HepG2 (cell line): ENCODE results near the gene THRAP3. TPM values are rescaled to one million over a fixed set of nuclear protein-coding genes. Genes with fewer than 3 reads are reported as not detected.

Source experiments
- ATAC-seq: fragments of 200-7000 bp; cut with Tn5 transposase; 3 replicates; pipeline ENCODE4 v1.9.1; 2020; ENCODE audit warnings: mild to moderate bottlenecking, moderate library complexity
- BruUV-seq: library from RNA; stranded (reverse); fragments of 400-500 nt; replicated peaks from 2 replicates; lab custom pipeline; 2021; lab: Mats Ljungman, UMichigan
- CTCF ChIA-PET: fragments of 300-600 bp; formaldehyde crosslinking; extraction: SDS; loops from one replicate; lab custom pipeline; 2021; ENCODE audit warnings: low total read pairs, inconsistent platforms, low intra/inter-chr PET ratio; lab: Yijun Ruan, JAX
- POLR2A ChIA-PET: fragments of 350-600 bp; sonication (Branson Sonifier 250); formaldehyde crosslinking; loops from one replicate; lab custom pipeline; 2020; ENCODE audit warnings: antibody characterized with exemption, inconsistent platforms; lab: Yijun Ruan, JAX
- DNase-seq: peaks from one replicate; pipeline ENCODE4 v3.0.0-alpha.2; 2015; ENCODE audit warnings: low spot score
- FAIRE-seq: peaks from 3 replicates; lab custom pipeline; 2011; peaks lifted over from hg19 to GRCh38; lab: Jason Lieb, UNC
- H2AFZ ChIP-seq: one replicate; pipeline ENCODE4 v1.6.1; 2011; ENCODE audit warnings: low read length, inconsistent platforms
- H3K27ac ChIP-seq: fragments of 300-600 bp; 3 replicates; pipeline ENCODE4 v1.8.0; 2011; ENCODE audit warnings: mixed run types, mild to moderate bottlenecking, mixed read lengths, low read length, inconsistent platforms; ENCODE audit not compliant: insufficient read depth; ENCODE audit errors: extremely low read length
- H3K27me3 ChIP-seq, 2 experiments: fragments of 200-600 bp in 1 of 2; 2 replicates in 1 of 2; 3 replicates in 1 of 2; pipeline versions ENCODE4 v1.6.0 to v1.8.0; 2011; ENCODE audit warnings: low read length in 2 of 2, mild to moderate bottlenecking in 2 of 2, moderate library complexity in 2 of 2, inconsistent platforms in 1 of 2; ENCODE audit not compliant: insufficient read depth in 2 of 2, control insufficient read depth in 1 of 2
- H3K36me3 ChIP-seq, 2 experiments: fragments of 200-600 bp in 1 of 2; replicated peaks in 1 of 2; 2 replicates in 1 of 2; 3 replicates in 1 of 2; pipeline versions ENCODE4 v1.5.1 to v1.8.0; 2011; ENCODE audit warnings: low read length in 2 of 2, inconsistent platforms in 1 of 2; ENCODE audit not compliant: insufficient read depth in 2 of 2, control insufficient read depth in 1 of 2
- H3K4me1 ChIP-seq: 2 replicates; pipeline ENCODE4 v1.5.1; 2012; ENCODE audit warnings: low read length, inconsistent platforms; ENCODE audit not compliant: insufficient read depth
- H3K4me2 ChIP-seq: 2 replicates; pipeline ENCODE4 v1.6.0; 2011; ENCODE audit warnings: low read depth, low read length, inconsistent platforms
- H3K4me3 ChIP-seq, 3 experiments: fragments of 200-600 bp in 1 of 3; sonication (generic), shearing (Covaris generic) in 1 of 3; replicated peaks in 1 of 3; 2 replicates each; pipeline ENCODE4 v1.5.1; 2011 to 2016; ENCODE audit warnings: low read length in 3 of 3, inconsistent platforms in 2 of 3, low read depth in 2 of 3, mild to moderate bottlenecking in 2 of 3, control low read depth in 1 of 3, mixed read lengths in 1 of 3; ENCODE audit not compliant: insufficient read depth in 1 of 3
- H3K79me2 ChIP-seq: one replicate; pipeline ENCODE4 v1.6.1; 2011; ENCODE audit warnings: low read length, inconsistent platforms; ENCODE audit not compliant: insufficient read depth
- H3K9ac ChIP-seq: 2 replicates; pipeline ENCODE4 v1.6.0; 2011; ENCODE audit warnings: mild to moderate bottlenecking, low read depth, low read length, inconsistent platforms; ENCODE audit not compliant: insufficient read depth
- H3K9me3 ChIP-seq: 2 replicates; pipeline ENCODE4 v1.5.1; 2012; ENCODE audit warnings: mild to moderate bottlenecking, low read length
- H4K20me1 ChIP-seq: 2 replicates; pipeline ENCODE4 v1.6.0; 2011; ENCODE audit warnings: inconsistent platforms, mild to moderate bottlenecking, low read length, moderate library complexity; ENCODE audit not compliant: insufficient read depth
- CEBPB ChIP-seq: IDR thresholded peaks from 2 replicates; pipeline ENCODE4 v1.6.1; 2011; ENCODE audit warnings: low read depth, low read length, improper control_type of control experiment, borderline replicate concordance
- FOXA3 ChIP-seq: IDR thresholded peaks from 2 replicates; pipeline ENCODE4 v1.6.1; 2016; ENCODE audit warnings: missing genetic modification reagents, missing compliant biosample characterization
- GATAD2A ChIP-seq: IDR thresholded peaks from 2 replicates; pipeline ENCODE4 v1.6.1; 2016
- NFKB2 ChIP-seq: sonication (generic); formaldehyde crosslinking; IDR thresholded peaks from 2 replicates; pipeline ENCODE4 v1.4.0; 2020; ENCODE audit warnings: missing genetic modification reagents, borderline replicate concordance
- NONO ChIP-seq, 2 experiments: fragments of 450-650 bp in 1 of 2; sonication (generic) in 1 of 2; formaldehyde crosslinking in 1 of 2; IDR thresholded peaks in 1 of 2; conservative IDR thresholded peaks in 1 of 2; 2 replicates each; pipeline versions ENCODE4 v1.6.1 to v1.8.0; 2017 to 2022; ENCODE audit warnings: mild to moderate bottlenecking in 1 of 2, missing genetic modification reagents in 1 of 2, moderate library complexity in 1 of 2
- SOX13 ChIP-seq, 3 experiments: fragments of 450-650 bp in 1 of 3; sonication (generic) in 1 of 3; formaldehyde crosslinking in 1 of 3; IDR thresholded peaks in 2 of 3; conservative IDR thresholded peaks in 1 of 3; 2 replicates each; pipeline versions ENCODE4 v1.5.0 to v1.6.1; 2016 to 2020; ENCODE audit warnings: antibody characterized with exemption in 1 of 3, mild to moderate bottlenecking in 1 of 3, missing compliant biosample characterization in 1 of 3, missing genetic modification reagents in 1 of 3, moderate library complexity in 1 of 3
- ZFP90 ChIP-seq: sonication (generic); formaldehyde crosslinking; IDR thresholded peaks from 2 replicates; pipeline ENCODE4 v1.8.0; 2022; ENCODE audit warnings: missing genetic modification reagents, mild to moderate bottlenecking, inconsistent platforms, borderline replicate concordance
- ZNF414 ChIP-seq: sonication (generic); formaldehyde crosslinking; IDR thresholded peaks from 2 replicates; pipeline ENCODE4 v1.5.0; 2020; ENCODE audit warnings: missing genetic modification reagents
- ZNF691 ChIP-seq: sonication (generic); formaldehyde crosslinking; IDR thresholded peaks from 2 replicates; pipeline ENCODE4 v1.4.0; 2020; ENCODE audit warnings: missing genetic modification reagents, low read depth, mild to moderate bottlenecking, borderline replicate concordance
- ZNF710 ChIP-seq: sonication (generic); formaldehyde crosslinking; IDR thresholded peaks from 2 replicates; pipeline ENCODE4 v1.5.0; 2020; ENCODE audit warnings: mild to moderate bottlenecking, missing genetic modification reagents, borderline replicate concordance
- WGBS: methylation state at CpG from one replicate; pipeline ENCODE4 v1.1.6; 2017; ENCODE audit warnings: low lambda C conversion rate; 5-methylcytosine and 5-hydroxymethylcytosine counted together
- in situ Hi-C: cut with HindIII; loops from 2 replicates; pipeline ENCODE4 v1.10.0; 2017; ENCODE audit warnings: low pct_unique_long_range_greater_than_20kb; ENCODE audit not compliant: extremely low pct_ligation_motif_present
- intact Hi-C: fragments of 100-400 bp; cut with micrococcal nuclease; formaldehyde crosslinking; loops from one replicate; pipeline ENCODE4 v1.10.0; 2022; ENCODE audit not compliant: unreplicated experiment
- polyA plus RNA-seq, 8 experiments: library from polyadenylated mRNA; depleted of rRNA in 3 of 8; stranded (reverse) in 7 of 8; unstranded in 1 of 8; fragments of >200 nt; fragmentation: Illumina TruSeq in 4 of 8; extraction: Trizol in 4 of 8; gene quantifications; 2 replicates each; pipeline versions ENCODE4 v1.2.1 to v1.2.3, GENCODE V29; 2011 to 2016; ENCODE audit warnings: low read depth in 4 of 8, missing spikeins in 1 of 8, mixed read lengths in 1 of 8; ENCODE audit not compliant: insufficient read depth in 1 of 8
- total RNA-seq, 5 experiments: library from RNA; depleted of rRNA; stranded (reverse); fragments of >200 nt; fragmentation: Illumina TruSeq; extraction: Trizol; gene quantifications; 2 replicates each; pipeline ENCODE4 v1.2.3, GENCODE V29; 2016; ENCODE audit warnings: low read depth in 1 of 5
- TF ChIP-seq, protein P1 (sequence below): IDR thresholded peaks from 2 replicates; pipeline ENCODE4 v1.4.0; 2020; ENCODE audit warnings: mild to moderate bottlenecking, missing genetic modification reagents
- TF ChIP-seq, protein P2 (sequence below): sonication (generic); formaldehyde crosslinking; IDR thresholded peaks from 2 replicates; pipeline ENCODE4 v1.5.0; 2020; ENCODE audit warnings: mild to moderate bottlenecking, missing genetic modification reagents

Gene THRAP3
- total and polyA plus RNA-seq, 2 of the 13 experiments (the other 11 are each of a cell fraction or from before 2014, with no cell fraction given) = 45.0 to 92.6 TPM

DNA sequence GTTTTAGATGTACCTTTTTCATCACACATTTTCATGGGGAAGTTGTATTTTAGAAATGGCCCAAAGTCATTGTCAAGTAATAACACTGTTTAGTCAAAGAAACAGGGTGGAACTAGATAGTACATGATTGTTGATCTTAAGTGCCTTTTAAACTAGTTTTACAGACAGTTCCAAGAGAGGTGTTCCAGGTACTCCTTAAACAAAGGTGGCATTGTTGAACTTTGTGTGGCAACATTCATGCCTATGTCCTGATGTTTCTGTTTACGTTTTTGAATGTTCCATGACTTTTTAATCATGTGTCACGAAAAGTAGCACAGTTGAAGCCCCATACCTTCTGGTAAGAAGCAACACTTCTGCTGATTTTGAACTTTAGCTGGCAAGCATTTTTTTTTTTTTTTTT, 72.8 kb downstream of the THRAP3 start:
- DNase-seq (peak; percentile 58), ATAC-seq (no peak), FAIRE-seq (no peak)
- H3K4me1 ChIP-seq = peaks cover 17% of the 10 kb centered on the region
- in situ Hi-C loops = no loop called here
- no peak overlapping the region for H3K9ac ChIP-seq
- H3K36me3 ChIP-seq = peaks cover 28 to 79% of the 10 kb centered on the region in 2 experiments
- H3K27ac ChIP-seq = no peak overlapping the region
- ChIA-PET CTCF (no interaction called here), POLR2A (no interaction called here)
- no peaks in the 10 kb centered on the region for H3K27me3 ChIP-seq
- H2AFZ ChIP-seq = no peak overlapping the region
- WGBS = 76% methylated on average over 2 of the region's 2 CpGs
- intact Hi-C loops = no loop called here
- no peaks in the 10 kb centered on the region for H3K79me2 ChIP-seq
- H4K20me1 ChIP-seq = no peaks in the 10 kb centered on the region; the same call in 1 of the 2 replicates
- H3K9me3 ChIP-seq = no peaks in the 10 kb centered on the region
- BruUV-seq = no TSS peak
- no peak overlapping the region for H3K4me2 ChIP-seq
- no peak overlapping the region for H3K4me3 ChIP-seq
- TF ChIP-seq GATAD2A (CRISPR knock-in tag) (peak; percentile 45), SOX13 (IDR thresholded peaks at IDR 0.05) (no peak), SOX13 (CRISPR knock-in tag; conservative IDR thresholded peaks at IDR 0.05 in 1 of 2, IDR thresholded peaks at IDR 0.05 in 1 of 2) (peak in 1 of 2 experiments; percentile 46; a peak in 1 of 4 replicates), ZNF691 (CRISPR knock-in tag) (no peak), NONO (IDR thresholded peaks at IDR 0.05) (no peak), NONO (CRISPR knock-in tag; conservative IDR thresholded peaks at IDR 0.05) (no peak), NFKB2 (no peak), ZNF710 (CRISPR knock-in tag) (no peak), CEBPB (peak; percentile 30; the same call in 1 of the 2 replicates), ZFP90 (no peak), ZNF414 (no peak), FOXA3 (CRISPR knock-in tag) (0 out of 2 replicates have a peak, but pooled peaks have one; percentile 22)
- TF ChIP-seq, protein P1, sequence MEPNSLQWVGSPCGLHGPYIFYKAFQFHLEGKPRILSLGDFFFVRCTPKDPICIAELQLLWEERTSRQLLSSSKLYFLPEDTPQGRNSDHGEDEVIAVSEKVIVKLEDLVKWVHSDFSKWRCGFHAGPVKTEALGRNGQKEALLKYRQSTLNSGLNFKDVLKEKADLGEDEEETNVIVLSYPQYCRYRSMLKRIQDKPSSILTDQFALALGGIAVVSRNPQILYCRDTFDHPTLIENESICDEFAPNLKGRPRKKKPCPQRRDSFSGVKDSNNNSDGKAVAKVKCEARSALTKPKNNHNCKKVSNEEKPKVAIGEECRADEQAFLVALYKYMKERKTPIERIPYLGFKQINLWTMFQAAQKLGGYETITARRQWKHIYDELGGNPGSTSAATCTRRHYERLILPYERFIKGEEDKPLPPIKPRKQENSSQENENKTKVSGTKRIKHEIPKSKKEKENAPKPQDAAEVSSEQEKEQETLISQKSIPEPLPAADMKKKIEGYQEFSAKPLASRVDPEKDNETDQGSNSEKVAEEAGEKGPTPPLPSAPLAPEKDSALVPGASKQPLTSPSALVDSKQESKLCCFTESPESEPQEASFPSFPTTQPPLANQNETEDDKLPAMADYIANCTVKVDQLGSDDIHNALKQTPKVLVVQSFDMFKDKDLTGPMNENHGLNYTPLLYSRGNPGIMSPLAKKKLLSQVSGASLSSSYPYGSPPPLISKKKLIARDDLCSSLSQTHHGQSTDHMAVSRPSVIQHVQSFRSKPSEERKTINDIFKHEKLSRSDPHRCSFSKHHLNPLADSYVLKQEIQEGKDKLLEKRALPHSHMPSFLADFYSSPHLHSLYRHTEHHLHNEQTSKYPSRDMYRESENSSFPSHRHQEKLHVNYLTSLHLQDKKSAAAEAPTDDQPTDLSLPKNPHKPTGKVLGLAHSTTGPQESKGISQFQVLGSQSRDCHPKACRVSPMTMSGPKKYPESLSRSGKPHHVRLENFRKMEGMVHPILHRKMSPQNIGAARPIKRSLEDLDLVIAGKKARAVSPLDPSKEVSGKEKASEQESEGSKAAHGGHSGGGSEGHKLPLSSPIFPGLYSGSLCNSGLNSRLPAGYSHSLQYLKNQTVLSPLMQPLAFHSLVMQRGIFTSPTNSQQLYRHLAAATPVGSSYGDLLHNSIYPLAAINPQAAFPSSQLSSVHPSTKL (CRISPR knock-in tag) = 0 out of 2 replicates have a peak, but pooled peaks have one; percentile 14
- TF ChIP-seq, protein P2, sequence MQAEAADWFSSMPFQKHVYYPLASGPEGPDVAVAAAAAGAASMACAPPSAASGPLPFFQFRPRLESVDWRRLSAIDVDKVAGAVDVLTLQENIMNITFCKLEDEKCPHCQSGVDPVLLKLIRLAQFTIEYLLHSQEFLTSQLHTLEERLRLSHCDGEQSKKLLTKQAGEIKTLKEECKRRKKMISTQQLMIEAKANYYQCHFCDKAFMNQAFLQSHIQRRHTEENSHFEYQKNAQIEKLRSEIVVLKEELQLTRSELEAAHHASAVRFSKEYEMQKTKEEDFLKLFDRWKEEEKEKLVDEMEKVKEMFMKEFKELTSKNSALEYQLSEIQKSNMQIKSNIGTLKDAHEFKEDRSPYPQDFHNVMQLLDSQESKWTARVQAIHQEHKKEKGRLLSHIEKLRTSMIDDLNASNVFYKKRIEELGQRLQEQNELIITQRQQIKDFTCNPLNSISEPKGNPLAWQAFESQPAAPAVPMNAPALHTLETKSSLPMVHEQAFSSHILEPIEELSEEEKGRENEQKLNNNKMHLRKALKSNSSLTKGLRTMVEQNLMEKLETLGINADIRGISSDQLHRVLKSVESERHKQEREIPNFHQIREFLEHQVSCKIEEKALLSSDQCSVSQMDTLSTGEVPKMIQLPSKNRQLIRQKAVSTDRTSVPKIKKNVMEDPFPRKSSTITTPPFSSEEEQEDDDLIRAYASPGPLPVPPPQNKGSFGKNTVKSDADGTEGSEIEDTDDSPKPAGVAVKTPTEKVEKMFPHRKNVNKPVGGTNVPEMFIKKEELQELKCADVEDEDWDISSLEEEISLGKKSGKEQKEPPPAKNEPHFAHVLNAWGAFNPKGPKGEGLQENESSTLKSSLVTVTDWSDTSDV = no peak
